Limb (tissue), 2 donors: Measurements from ENCODE around the gene GRK1.

Source experiments
- DNase-seq, 2 donors: peaks; one replicate each; pipeline ENCODE4 v3.0.0-alpha.2; 2016; ENCODE audit errors: extremely low spot score in 2 of 2

GRK1 gene

DNA sequence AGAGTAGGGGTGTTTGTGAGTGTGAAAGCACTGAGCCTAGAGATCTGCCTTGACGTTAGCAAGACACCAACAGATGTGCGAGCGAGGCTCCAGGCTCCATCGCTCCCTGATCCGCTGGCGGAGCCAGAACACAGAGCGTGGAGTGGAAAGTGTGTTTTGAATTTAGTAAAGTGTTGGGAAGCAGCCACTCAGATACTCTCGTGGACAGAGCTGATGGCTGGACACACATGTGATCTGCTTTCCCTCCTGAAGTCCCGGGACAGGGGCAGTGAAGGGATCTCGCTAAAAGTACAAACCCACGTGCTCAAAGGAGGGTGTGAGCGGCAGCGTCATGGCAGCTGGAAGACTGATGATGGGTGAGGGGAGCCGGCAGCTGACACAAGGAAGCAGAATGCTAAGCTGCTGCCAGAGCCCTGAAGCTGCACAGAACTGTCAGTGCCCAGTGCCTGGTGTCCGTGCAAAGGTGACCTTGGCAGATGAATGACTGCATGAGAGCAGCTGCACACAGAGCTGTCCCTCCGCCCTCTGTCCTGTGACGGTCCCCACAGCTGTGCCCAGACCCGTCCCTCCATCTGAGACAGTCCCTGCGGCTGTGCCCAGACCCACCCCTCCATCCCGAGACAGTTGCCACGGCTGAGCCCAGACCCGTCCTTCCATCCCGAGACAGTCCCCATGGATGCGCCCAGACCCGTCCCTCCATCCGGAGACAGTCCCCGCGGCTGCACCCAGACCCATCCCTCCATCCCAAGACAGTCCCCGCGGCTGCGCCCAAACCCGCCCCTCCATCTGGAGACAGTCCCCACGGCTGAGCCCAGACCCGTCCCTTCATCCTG is 62.4 kb downstream of the GRK1 start:
- peak in 1 of 2 donors; percentile 51 for DNase-seq

GRCh38 chr13:113730258-113730691 is 63.3 kb downstream of the GRK1 start:
- DNase-seq, result no peak

- DNase-seq, result no peak
These were observed 63.8 kb downstream of the GRK1 start for GRCh38 chr13:113730831-113731191.

GRCh38 chr13:113731192-113732175 is 64.5 kb downstream of the GRK1 start:
- DNase-seq, result no peak

DNA sequence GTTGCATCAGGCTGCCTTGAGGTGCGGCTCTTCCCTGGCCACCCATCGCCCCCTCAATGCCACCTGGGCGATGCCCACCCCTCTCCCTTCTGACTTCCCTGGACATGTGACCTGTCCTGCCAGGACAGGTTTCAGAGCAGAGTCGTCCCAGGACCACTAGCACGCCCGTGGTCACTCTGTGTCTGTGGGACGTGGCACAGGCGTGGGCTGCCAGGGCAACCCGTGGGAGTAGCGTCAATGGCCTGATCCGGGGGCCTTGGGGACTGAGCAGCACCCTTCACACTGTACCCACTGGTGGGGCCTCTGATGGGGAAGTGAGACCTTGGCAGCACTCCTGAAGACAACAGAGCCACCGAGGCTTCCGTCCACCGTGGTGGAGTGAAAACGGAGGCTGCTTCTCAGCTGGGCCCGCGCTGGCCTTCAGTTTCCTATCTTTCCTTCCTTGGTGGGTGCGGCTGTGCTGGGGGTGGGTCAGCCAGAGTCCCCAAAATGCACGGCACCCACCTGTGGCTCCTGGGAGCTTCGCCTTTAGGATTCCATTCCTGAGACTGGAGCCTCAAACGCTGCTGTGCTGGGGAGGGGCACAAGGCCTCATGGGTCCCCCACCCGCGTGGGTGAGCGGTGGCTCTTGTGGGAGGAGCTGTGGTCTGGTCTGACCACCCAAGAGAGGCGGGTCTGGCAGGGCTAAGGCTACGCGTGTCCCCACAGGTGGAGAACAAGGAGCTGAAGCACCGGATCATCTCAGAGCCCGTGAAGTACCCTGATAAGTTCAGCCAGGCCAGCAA is 65.3 kb downstream of the GRK1 start:
- DNase-seq, result no peak

DNA sequence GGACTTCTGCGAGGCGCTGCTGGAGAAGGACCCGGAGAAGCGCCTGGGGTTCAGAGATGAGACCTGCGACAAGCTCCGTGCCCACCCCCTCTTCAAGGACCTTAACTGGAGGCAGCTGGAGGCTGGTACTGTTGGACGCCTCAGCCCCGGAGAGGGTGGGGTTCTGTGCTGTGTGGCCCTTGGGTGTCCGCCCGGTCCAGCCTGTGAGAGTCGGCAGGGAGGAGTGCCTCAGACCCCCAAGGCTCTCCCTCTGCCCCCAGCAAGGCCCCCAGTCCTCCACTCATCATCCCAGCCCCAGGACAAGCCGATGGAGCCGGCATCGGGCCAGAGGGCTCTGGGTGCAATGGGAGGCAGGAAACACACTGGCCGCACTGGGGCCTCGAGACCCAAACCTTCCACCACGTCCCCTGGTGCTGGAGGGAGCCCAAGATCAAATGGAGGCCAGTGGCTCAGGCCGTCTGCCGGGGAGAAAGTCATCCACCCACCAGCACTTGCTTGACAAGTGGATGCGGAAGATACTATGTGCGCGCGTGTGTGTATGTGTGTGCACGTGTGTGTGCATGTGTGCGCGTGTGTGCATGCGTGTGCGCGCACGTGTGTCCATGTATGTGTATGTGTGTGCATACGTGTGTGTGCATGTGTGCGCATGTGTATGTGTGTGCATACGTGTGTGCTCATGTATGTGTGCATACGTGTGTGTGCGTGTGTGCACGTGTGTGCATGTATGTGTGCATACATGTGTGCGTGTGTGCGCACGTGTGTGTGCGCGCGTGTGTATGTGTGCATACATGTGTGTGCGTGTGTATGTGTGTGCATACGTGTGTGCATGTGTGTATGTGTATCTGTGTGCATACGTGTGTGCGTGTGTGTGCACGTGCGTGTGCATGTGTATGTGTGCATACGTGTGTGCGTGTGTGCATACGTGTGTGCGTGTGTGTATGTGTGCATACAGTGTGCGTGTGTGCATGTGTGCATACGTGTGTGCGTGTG is 66.2 kb downstream of the GRK1 start:
- no peak for DNase-seq

DNA sequence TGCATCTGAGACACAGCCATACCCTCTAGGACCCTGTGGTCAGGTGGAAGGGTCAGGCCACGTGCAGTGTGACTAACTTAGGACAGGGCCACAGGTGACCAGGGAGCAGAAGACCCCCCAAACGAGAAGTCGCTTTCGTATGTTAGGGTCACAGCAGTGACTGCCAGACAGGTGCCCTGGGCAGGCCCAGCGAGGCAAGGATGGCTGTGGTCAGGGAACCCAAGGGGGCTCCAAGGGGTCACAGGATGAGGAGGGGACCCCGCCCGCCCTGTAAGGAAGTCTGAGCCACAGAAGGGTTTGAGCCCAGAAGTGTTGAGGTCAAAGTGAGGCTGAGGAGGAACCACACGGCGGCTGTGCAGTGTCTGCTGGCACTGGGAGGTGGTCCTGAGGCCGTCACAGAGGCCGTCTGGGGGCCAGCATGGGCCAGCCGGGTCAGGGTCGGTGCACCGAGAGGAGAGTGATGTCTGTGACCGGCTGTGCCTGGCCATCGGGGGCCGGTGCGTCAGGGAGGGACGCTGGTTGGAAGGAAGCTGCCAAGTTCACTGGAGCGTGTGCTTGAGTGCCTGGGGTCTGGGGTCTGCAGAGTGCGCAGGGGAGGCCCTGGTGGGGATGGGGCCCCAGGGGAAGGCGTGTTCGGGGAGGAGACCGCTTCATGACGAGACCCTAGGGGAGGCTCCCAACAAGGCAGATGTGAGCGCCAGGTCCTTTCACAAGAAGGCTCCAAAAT is 67.2 kb downstream of the GRK1 start:
- no peak for DNase-seq

DNA sequence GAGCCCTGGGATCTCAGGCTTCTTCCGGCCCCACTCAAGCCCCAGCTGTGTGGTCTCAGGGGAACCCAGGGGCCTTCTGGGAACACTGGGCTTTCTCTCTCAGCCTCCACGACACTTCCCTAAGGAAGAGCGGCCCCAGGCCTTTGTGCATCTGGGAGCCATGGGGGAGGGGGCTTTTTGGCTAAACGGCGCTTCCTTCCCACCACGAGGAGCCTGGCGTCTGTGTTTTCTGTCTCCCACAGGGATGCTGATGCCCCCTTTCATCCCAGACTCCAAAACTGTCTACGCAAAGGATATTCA is 67.8 kb downstream of the GRK1 start:
- no peak for DNase-seq

DNA sequence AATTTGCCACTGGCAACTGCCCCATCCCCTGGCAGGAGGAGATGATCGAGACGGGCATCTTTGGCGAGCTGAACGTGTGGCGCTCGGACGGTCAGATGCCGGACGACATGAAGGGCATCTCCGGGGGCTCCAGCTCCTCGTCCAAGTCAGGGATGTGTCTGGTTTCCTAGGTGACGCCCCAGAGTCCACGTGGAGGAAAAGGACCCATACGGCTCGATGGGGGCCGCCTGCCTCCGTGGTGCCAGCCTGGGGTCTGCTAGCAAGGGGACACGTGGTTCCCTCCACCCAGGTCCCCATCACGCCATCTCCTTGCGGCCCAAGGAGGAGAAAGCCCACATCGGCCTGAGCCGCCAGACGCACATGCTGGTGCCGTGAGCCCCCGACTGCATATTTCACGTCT is 68.2 kb downstream of the GRK1 start:
- no peak for DNase-seq

- DNase-seq, result no peak
These were observed 68.7 kb downstream of the GRK1 start for GRCh38 chr13:113735750-113736149.

DNA sequence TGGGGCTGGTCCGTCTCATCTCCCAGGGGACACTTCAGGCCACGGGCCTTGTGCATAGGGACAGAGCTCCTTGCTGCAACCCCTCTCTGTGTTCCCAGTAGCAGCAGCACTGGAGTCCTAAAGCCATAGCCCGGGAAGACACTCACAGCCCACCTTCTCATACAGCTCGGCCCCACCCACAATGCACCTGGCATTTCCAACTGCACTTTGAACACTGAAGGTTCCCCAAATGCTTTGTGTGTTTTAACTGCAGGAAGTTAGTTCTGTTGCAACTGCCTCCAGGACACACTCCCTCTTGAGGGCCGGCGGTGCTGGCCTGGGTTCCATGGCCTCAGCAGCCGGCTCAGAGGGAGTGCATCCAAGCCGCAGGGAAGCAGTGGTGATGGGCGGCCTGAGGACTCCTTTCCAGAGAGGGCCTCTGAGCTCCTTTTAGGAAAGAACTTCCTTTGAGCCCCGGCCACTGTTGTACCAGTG is 69.3 kb downstream of the GRK1 start:
- no peak for DNase-seq

- DNase-seq, result no peak
These were observed 70.8 kb downstream of the GRK1 start for GRCh38 chr13:113737803-113738202.

- no peak for DNase-seq
These were observed 72.7 kb downstream of the GRK1 start for GRCh38 chr13:113739527-113740285.

DNA sequence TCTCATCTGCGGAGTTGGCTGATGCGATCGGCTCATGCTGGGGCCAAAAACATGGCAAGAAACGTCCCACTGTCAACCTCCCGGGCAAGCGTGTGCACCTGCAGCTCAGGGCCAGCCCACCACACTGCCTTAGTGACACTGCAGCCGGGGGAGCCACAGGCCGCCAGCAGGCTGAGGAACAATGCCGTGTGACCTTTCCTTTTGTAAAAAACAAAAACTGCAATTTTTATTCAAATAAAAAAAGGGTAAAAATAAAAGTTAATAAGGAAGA is 73.2 kb downstream of the GRK1 start:
- DNase-seq, result no peak

GRCh38 chr13:113740661-113741060 is 73.6 kb downstream of the GRK1 start:
- no peak for DNase-seq

- DNase-seq, result no peak
These were observed 74.2 kb downstream of the GRK1 start for GRCh38 chr13:113741191-113741668.

GRCh38 chr13:113742000-113742441 is 75.0 kb downstream of the GRK1 start:
- peak in 1 of 2 donors; percentile 57 for DNase-seq

DNA sequence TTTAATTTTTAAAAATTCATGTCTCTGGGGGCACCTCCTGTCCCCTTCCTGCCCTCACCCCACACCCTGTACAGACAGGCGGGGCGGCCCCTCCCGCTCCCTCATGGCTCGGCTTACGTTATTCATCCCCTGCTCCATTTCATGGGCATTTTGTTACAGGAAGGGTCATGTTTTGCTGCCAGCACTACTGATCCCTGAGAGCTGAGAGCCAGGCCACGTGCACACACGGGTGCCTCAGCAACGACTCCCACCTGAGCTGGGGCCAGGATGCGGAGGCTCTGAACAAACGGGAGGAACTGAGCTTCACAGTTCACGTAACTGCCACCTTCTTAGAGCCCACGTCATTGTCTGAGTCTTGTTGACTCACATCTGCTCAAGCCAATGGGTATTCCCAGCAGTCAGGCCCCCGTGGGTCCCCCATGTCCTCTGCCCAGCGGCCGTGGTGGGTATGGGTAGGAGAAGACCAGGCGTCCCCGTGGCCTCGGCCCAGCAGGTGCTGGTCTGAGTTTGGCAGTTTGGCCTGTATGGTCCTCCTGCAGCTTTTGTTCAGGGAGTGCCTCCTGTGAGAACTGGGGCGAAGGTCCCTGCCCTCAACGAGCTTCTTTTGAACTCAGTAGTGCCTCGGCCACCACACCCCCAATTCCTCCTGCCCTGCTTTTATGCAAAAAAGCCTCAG is 75.6 kb downstream of the GRK1 start:
- DNase-seq, result no peak
